GM13977 (cell line): Measurements from ENCODE around the gene ATP10D.

Experiments
- DNase-seq: peaks from one replicate; pipeline ENCODE4 v3.0.0; 2012; ENCODE audit warnings: low spot score
- in situ Hi-C: fragments of 300-500 bp; cut with MboI; formaldehyde crosslinking; loops from one replicate; pipeline ENCODE4 v1.12.0; 2022; ENCODE audit warnings: low sequenced_read_pairs, low pct_unique_long_range_greater_than_20kb, mixed read lengths, inconsistent platforms; ENCODE audit not compliant: unreplicated experiment
- TF ChIP-seq, protein P1 (sequence below): IDR thresholded peaks from 2 replicates; pipeline ENCODE4 v1.5.1; 2012; ENCODE audit warnings: mild to moderate bottlenecking, control low read depth; ENCODE audit not compliant: insufficient read depth; ENCODE audit errors: extremely low read depth, missing control alignments

ATP10D gene

DNA sequence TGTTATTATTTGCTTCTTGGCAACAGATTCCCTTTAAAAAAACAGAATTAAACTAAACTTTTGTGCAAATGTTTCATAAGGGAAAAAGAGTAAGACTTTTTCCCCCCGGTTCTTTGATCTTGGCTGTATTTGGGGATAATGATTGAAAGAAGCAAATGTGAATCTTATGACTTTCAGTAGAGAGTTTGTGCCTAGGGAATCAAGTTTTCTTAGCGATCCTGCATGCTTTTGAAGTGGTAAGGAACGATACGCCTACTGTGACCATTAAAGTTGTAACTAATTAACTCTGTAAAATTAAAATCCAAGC, 9.0 kb downstream of the ATP10D start:
- TF ChIP-seq, protein P1, sequence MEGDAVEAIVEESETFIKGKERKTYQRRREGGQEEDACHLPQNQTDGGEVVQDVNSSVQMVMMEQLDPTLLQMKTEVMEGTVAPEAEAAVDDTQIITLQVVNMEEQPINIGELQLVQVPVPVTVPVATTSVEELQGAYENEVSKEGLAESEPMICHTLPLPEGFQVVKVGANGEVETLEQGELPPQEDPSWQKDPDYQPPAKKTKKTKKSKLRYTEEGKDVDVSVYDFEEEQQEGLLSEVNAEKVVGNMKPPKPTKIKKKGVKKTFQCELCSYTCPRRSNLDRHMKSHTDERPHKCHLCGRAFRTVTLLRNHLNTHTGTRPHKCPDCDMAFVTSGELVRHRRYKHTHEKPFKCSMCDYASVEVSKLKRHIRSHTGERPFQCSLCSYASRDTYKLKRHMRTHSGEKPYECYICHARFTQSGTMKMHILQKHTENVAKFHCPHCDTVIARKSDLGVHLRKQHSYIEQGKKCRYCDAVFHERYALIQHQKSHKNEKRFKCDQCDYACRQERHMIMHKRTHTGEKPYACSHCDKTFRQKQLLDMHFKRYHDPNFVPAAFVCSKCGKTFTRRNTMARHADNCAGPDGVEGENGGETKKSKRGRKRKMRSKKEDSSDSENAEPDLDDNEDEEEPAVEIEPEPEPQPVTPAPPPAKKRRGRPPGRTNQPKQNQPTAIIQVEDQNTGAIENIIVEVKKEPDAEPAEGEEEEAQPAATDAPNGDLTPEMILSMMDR: no peak
- DNase-seq: no peak
- in situ Hi-C loops: no loop called here

DNA sequence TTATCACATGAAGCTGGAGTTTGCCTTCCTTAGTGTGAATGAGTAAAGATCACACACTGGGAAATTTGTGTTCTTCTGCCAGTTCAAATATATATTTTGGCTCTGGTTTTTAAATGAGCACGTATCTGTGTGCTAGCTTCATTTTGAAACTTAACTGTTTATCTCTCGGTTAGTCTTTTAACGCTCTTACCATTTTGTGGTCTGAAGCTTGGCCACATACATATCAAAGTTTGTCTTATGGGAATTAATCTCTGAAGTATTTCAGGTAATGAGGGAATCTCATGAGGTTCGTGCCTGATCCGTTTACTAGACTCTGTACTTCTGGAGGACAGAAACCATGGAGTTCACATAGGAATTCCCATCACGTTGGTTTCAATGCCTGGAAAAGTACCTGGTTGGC, 13.8 kb downstream of the ATP10D start:
- peak; percentile 21 for DNase-seq
- TF ChIP-seq, protein P1: no peak
- in situ Hi-C loops: no loop called here

DNA sequence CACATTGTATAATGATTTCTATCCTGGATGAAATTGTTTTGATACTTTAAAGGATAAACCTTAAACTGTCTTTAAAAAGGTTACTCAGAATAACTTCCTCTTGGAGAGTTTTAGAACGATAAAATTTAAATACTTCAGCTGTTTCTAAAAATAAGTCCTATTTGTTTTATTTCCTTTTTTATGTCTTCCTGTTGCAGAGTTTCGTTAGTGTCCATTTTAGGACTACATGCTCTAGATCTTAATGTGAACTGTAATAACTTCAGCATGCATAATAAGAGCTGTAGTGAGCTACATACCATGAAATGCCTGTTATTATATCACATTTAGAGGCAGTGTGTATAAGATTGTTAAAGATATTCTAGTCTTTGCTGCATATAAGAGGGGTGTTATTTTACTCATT, 14.6 kb downstream of the ATP10D start:
- no peak for DNase-seq
- TF ChIP-seq, protein P1: no peak
- in situ Hi-C loops: no loop called here

DNA sequence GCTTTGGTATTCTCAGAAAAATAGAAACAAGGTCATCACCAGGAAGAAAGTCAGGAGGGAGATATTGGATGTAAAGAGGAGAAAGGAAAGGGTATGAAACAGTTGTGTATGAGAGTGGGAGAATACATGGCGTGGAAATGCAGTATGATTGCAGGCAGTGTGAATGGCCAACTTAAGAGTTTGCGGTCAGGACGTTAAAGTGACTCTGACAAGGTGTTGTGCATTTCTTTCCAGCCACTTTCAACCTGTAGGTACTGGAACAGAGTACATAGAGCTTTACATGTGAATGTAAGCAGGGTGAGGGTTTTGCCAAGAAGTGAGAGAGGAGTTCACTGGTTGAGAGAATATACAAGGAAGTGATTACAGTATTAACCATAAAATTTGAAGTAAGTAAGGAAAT, 15.7 kb downstream of the ATP10D start:
- in situ Hi-C loops: no loop called here
- DNase-seq: no peak
- TF ChIP-seq, protein P1: no peak

DNA sequence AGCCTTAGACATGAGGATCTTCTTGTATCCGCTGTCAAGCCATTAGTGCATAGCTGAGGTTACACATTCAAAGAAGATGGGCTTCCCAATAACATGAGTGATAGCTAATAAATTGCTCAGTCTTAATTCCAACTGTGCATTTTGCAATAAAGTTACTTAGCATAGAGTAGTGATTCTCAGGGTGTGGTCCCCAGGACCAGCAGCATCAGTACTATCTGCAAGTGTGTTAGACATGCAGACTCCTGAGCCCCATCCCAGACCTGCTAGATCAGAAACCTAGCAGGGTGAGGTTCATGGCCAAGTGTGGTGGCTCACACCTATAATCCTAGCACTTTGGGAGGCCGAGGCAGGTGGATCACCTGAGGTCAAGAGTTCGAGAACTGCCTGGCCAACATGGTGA, 20.1 kb downstream of the ATP10D start:
- no peak for DNase-seq
- TF ChIP-seq, protein P1: no peak
- in situ Hi-C loops: no loop called here

DNA sequence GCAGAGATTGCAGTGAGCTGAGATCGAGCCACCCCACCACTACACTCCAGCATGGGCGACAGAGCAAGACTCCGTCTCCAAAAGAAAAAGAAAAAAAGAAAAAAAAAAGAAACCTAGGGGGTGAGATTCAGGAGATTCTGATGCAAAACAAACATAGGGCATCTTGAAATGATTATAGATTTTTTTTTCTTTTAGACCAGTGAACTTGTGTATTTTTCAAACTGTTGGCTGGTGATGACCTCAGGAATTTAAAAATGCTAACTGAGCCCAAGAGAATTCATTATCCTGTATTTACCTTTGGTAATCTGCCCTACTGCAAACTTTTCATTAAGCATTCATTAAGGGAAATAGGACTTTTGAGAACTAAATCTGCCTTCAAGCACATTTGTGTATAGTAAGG, 20.6 kb downstream of the ATP10D start:
- TF ChIP-seq, protein P1: no peak
- no peak for DNase-seq
- in situ Hi-C loops: no loop called here

DNA sequence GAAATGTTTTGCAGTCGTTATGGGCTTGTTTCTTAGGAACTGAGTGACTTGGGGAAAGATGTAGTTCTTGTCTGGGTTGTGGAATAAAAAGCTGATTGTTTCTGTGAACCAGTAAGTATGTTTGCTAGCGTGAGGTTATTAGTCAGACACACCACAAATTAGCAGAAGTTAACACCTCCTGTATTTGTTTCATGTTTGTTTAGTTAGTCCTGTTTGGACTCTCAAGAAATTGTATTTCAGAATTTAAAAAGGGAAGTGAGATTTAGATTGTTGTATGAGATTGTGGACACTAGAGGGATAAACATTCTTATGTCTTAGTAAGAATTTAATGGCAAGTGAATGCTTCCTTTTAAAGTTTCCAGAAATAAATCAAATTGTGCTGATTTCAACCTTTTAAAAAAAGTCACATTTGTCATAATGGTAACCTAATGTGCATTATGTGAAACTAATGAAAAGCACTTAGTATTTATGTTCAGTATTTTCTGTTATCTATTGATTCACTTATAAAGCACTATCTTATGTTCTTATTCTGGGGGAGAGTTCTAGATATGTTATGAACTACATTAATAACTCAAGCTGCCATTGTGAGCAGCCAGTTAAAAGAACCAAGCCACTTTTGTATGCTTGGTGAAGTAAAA, 25.6 kb downstream of the ATP10D start:
- TF ChIP-seq, protein P1: peak; percentile 2
- peak; percentile 49 for DNase-seq
- in situ Hi-C loops: no loop called here
